Left cardiac atrium (tissue), 4 donors: ENCODE measurements around the gene CALHM1. TPM values are rescaled to one million over a fixed set of nuclear protein-coding genes. Genes with fewer than 3 reads are reported as not detected.
A peak's percentile ranks its signal among the peaks of the same experiment; 100 is the strongest.
"Not testable (repeated sequence)": the region's sequence is repeated elsewhere in the genome, so short reads cannot be mapped to it uniquely, and the experiment has no call there.

Source experiments
- ATAC-seq, 2 donors: fragments of 200-7000 bp; cut with Tn5 transposase; one replicate each; pipeline ENCODE4 v1.9.1; 2020; ENCODE audit warnings: mild to moderate bottlenecking in 2 of 2, moderate library complexity in 2 of 2
- DNase-seq: peaks from one replicate; pipeline ENCODE4 v3.0.0-alpha.2; 2020
- intact Hi-C, 2 donors: fragments of 100-400 bp; cut with DNase I; formaldehyde crosslinking; loops; one replicate each; pipeline versions ENCODE4 v1.14.1 to v1.15.1; 2022 to 2023
- total RNA-seq, 2 donors: library from RNA; stranded (reverse); fragmentation: NEBNext Ultra II Directional; extraction: Animal tissue kit (Norgen Biotek cat#: 25700); gene quantifications; one replicate each; pipeline ENCODE4 v1.2.1, GENCODE V29; 2021
- donor health status: DM: no; HTN: yes; CAD: no.
- donor health status: DM: no; HTN: yes; CAD: no; lungs with severe emphysema.
- donor health status: DM: yes; HTN: yes; CAD: no.
- donor health status: Dilated cardiomyopathy.

Gene CALHM1
- total RNA-seq, 2 donors from 2014 or later, result not detected

- intact Hi-C loops, result no loop called here
- DNase-seq (no peak), ATAC-seq (no peak)
Observed at GRCh38 chr10:103443475-103444185, 15.1 kb downstream of the CALHM1 start.

GRCh38 chr10:103442031-103442461 is 16.7 kb downstream of the CALHM1 start:
- peak; percentile 18 to 56 for ATAC-seq
- DNase-seq, result peak; percentile 53
- intact Hi-C loops, result no loop called here

GRCh38 chr10:103441611-103442010 is 17.1 kb downstream of the CALHM1 start:
- DNase-seq (no peak), ATAC-seq (no peak)
- intact Hi-C loops, result no loop called here

GRCh38 chr10:103441206-103441605 is 17.5 kb downstream of the CALHM1 start:
- intact Hi-C loops, result no loop called here
- no peak for DNase-seq
- no peak for ATAC-seq

GRCh38 chr10:103440416-103440815 is 18.3 kb downstream of the CALHM1 start:
- intact Hi-C loops, result no loop called here
- ATAC-seq (no peak), DNase-seq (no peak)

GRCh38 chr10:103439776-103440175 is 18.9 kb downstream of the CALHM1 start:
- no peak for ATAC-seq
- intact Hi-C loops, result no loop called here
- no peak for DNase-seq

- intact Hi-C loops, result no loop called here
Observed at GRCh38 chr10:103433858-103434257, 24.8 kb downstream of the CALHM1 start.

GRCh38 chr10:103431902-103432301 is 26.8 kb downstream of the CALHM1 start:
- no peak for DNase-seq
- intact Hi-C loops, result no loop called here
- no peak for ATAC-seq

More at GRCh38 chr10:103433858-103434257, 24.8 kb downstream of the CALHM1 start:
- ATAC-seq (peak; percentile 53 to 76), DNase-seq (peak; percentile 71)

- ATAC-seq, result no peak
- intact Hi-C loops, result no loop called here
- no peak for DNase-seq
Observed at GRCh38 chr10:103429647-103430046, 29.1 kb downstream of the CALHM1 start.

GRCh38 chr10:103428989-103429643 is 29.6 kb downstream of the CALHM1 start:
- intact Hi-C loops, result no loop called here
- ATAC-seq, result no peak

GRCh38 chr10:103427866-103428265 is 30.8 kb downstream of the CALHM1 start:
- ATAC-seq (no peak), DNase-seq (no peak)
- intact Hi-C loops, result no loop called here

More at GRCh38 chr10:103428989-103429643, 29.6 kb downstream of the CALHM1 start:
- no peak for DNase-seq

- intact Hi-C loops, result no loop called here
- no peak for ATAC-seq
- DNase-seq, result no peak
Observed at GRCh38 chr10:103423748-103424147, 35.0 kb downstream of the CALHM1 start.

GRCh38 chr10:103419101-103419500 is 39.6 kb downstream of the CALHM1 start:
- no peak for DNase-seq
- no peak for ATAC-seq
- intact Hi-C loops, result loop anchor here in 1 of 2 donors (5.0 kb wide), 1 partner anchor 68 kb away; no protein-coding TSS in a partner anchor

GRCh38 chr10:103417601-103418000 is 41.1 kb downstream of the CALHM1 start:
- intact Hi-C loops, result loop anchor here (2.0 to 5.0 kb wide), 2 partner anchors 67 to 70 kb away; no protein-coding TSS in a partner anchor
- ATAC-seq, result no peak

GRCh38 chr10:103417148-103417469 is 41.6 kb downstream of the CALHM1 start:
- ATAC-seq, DNase-seq: not testable (repeated sequence)
- intact Hi-C loops, result loop anchor here (2.0 to 5.0 kb wide), 2 partner anchors 68 to 70 kb away; no protein-coding TSS in a partner anchor

More at GRCh38 chr10:103417601-103418000, 41.1 kb downstream of the CALHM1 start:
- DNase-seq, result no peak

GRCh38 chr10:103416436-103417147 is 42.1 kb downstream of the CALHM1 start:
- intact Hi-C loops, result loop anchor here (2.0 to 5.0 kb wide), 2 partner anchors 68 to 71 kb away; no protein-coding TSS in a partner anchor
- DNase-seq (peak; percentile 62), ATAC-seq (peak; percentile 31 to 41)

GRCh38 chr10:103415581-103415980 is 43.1 kb downstream of the CALHM1 start:
- intact Hi-C loops, result loop anchor here in 1 of 2 donors (5.0 kb wide), 1 partner anchor 72 kb away; no protein-coding TSS in a partner anchor
- ATAC-seq (no peak), DNase-seq (no peak)

- intact Hi-C loops, result no loop called here
- DNase-seq, result no peak
- no peak for ATAC-seq
Observed at GRCh38 chr10:103413564-103413963, 45.1 kb downstream of the CALHM1 start.
